Activated CD4-positive, alpha-beta T cell treated with anti-CD3 and anti-CD28 coated beads, Interleukin-2, amount 50 U/mL, for 48 hours (primary cell): ENCODE measurements around the gene CSMD2.
"Not testable (repeated sequence)": the region's sequence is repeated elsewhere in the genome, so short reads cannot be mapped to it uniquely, and the experiment has no call there.

Experiments
- DNase-seq, 2 experiments: peaks; one replicate each; pipeline ENCODE4 v3.0.0-alpha.2; 2020

The CSMD2 gene

DNA sequence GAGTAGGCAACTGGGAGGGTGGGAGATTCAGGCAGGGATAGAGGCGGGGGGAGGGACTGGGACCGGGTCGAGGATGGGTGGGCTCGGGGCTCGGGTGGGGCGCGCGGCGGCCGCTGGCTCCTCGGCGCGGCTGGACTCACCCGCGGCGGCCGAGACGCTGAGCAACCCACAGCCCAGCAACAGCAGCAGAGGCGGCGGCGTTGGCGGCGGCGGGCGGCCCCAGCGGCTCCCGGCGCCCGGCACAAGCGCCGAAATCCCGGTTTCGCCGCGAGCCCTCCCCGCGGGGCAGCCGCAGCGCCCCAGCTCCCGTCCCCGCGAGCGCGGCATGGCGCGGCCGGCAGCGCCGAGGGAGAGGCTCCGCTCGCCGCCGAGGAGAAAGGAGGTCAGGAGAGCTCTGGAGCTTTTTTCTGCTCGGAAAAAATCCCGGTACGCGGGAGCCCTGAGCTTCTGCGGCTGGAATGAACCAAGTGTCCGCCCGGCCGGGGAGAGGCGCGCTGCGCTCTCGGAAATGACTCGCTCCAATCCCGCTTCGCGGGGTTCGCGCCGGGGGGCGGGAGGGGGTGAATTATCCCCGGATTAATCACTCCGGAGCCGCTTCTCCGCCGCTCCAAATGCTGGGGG, at the start of gene CSMD2:
CSMD2 (minus strand) TSS at position 460 of the 621 bp plus-strand sequence; CDS start at position 327, 133 bp downstream.
- DNase-seq, result no peak

DNA sequence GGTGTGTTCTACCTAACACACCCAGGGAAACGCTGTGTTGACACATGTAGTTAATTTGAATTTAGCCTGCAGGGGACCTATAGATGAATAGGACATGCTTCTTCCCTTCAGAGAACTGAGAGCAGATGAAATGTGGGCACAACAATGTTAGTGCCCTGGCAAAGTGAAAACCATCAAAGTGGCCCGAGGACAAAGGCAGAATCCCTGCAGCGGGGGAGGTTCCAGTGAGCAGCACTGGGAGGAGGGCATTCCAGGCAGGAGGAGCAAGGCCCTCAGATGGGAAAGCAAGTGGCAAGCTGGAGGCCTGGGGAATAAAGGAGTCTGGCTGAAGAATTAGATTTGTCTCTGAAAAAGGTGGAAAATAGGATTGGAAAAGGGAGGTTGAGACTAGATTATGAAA, 48.9 kb upstream of the CSMD2 start:
- DNase-seq, result no peak

DNA sequence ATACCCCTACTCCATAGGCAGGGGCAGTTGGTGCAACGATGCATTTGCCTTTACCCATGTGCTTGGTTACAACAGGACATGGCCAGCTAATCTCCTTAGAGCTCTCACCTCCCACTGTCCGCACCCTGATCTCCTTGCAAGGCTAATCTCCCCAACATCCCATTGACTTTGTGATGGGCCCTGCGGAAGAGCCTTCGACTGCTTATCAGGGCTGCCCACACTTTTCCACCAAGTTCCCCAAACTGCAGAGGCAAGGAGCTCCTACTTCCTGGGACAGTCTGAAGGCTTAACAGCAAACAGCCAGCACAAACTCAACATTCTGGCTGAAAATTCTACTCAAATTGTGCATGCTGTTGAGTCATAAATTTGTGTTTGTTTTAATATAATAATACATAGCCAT, 47.6 kb upstream of the CSMD2 start:
- DNase-seq, result no peak

DNA sequence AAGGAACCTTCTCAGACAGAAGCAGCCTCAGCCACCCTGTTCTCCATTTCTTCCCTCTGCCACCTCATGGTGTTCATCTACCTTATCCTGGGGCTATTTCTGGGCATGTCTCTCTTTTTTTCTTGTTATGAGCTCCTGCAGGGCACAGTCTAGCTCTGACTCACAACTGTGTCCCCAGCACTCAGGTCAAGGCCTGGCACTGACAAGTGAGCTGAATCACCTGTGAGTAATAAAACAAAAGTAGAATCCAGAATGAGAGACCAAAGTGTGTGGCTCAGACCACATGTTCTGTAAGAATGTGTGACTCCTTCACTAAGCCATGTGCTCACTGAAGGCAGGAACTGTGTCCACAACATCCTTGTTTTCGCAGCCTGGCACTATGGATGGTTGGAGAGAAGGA, 34.9 kb upstream of the CSMD2 start:
- DNase-seq, result no peak

DNA sequence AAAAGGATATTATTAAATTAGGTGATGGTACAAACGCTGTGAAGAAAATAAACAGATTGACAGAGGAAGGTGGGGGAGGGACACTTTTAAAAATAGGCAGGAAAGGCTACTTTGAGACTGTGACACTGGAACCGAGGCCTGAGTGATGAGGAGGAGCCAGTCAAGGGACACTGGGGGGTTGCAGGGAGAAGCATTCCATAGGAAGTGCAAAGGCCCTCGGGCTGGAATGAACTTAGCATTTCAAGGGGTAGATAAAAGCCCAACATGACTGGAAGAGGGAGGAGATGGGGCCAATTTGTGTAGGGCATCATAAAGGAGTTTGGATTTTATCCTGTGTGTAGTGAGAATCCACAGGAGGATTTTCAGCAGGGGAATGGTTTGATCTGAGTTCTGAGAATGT, 27.6 kb upstream of the CSMD2 start:
- DNase-seq, result no peak

DNA sequence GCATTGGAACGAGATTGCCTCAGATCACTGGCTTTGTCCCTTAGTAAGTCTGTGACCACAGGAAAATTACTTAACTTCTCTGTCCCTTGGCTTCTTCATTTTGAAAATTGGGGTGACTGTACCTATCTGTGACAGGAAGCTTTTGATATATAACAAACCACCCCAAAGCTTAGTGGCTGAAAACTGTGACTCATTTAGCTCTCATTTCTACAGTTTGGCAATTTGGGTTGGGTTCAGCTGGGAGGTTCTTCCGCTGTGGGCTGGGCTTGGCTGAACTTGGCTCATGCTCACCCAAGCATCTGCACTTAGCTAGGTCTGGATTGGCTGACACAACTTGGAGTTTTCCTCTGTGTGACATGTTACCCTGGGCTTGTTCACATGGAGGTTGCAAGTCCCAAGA, 25.7 kb upstream of the CSMD2 start:
- no peak for DNase-seq

DNA sequence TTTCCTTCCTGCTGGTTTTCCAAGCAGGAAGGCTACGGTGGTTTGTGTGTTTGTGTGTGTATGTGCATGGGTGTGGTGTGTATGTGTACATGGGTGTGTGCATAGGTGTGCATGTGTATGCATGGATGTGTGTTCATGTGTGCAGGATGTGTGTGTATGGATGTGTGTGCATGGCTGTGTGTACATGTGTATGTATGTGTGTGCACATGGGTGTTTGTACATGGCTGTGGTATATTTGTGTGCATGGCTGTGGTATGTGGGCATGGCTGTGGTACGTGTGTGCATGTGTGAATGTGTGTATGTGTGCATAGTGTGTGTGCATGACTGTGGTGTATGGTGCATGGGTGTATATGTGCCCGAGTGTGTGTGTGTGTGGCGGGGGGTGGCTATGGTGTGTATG, 24.0 kb upstream of the CSMD2 start:
- DNase-seq, result no peak

DNA sequence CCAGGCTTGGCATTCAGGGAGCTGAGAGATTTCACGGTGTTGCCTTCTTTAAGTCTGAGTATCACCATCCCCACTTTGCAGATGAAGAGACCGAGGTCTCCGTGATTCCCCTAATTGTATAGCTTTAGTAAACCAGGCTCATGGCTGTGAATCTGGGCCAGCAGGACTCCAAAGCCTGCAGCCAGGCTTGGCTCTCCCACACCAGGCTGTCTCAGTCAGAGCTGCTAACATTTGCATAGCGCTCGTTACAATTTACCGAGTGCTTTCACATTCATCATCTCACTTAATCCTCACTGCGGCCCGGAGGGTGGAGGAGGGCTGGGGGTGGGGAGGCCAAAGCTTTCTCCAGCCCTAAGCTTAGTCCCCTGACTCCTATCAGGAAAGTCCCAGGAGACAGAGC, 23.4 kb upstream of the CSMD2 start:
- DNase-seq, result no peak

DNA sequence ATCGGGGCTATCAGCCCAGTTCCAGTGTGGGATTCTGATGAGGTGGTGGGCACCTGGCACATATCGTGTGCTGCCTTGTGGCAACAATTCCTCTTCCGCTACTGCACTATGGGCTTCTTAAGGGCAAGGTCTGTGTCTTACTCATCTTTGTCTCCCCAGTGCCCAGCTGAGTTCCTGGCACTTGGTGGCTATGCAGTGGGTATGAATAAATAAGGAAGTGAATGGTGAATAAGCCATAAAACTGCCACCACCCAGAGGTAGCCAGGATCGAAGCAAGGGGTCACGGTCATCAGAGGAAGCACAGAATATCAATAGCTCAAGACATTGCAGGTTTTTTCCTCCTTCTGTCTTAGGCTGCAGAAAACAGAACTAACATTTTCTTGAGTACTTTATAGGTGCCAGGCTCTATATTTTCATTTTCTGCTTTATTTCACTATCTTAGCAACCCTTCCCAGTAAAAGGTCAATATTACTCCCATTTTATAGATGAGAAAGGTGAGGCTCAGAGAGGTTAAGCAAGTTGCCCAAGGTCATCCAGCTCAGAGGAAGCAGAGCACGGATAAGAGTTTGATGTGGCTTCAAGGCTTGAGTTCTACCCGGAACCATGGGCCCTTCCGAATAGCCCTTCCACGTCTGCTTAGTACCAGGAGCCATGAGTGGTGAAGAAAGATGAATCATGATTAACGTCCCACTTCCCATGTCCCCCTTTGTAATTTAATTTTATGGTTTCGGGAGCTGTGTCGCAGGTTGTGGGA, 21.9 kb upstream of the CSMD2 start:
- DNase-seq, result no peak

DNA sequence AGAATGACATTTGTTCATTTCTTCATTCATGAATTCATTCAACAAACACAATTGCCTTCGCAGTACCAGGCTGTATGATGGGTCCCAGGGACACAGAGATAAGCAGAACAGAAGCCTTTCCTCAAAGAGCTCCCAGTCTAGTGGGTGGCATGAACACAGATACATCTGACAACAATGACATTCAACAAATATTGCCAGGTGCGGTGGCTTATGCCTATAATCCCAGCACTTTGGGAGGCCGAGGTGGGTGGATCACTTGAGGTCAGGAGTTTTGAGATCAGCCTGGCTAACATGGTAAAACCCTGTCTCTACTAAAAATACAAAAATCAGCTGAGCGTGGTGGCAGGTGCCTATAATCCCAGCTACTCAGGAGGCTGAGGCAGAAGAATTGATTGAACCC, 18.4 kb upstream of the CSMD2 start:
- not testable (repeated sequence) for DNase-seq

DNA sequence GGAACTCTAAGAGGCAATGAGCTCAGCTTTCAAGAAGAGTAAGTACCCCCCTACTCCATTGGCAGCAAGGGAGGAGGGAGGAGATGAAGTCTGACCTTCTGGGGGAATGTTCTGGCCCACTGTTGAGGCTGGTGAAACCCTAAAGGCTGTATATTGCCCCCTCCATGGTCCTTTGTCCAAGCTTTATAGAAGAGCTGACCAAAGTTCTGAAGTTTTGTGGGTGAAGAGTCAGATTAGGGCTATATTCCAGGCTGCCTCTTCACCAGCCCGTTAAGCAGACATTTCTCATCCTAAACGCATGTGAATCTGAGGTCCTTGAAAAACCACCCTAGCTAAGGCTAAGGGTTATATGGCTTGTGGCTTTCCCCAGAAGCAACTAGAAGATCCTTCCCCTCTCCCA, 13.0 kb upstream of the CSMD2 start:
- DNase-seq, result no peak

DNA sequence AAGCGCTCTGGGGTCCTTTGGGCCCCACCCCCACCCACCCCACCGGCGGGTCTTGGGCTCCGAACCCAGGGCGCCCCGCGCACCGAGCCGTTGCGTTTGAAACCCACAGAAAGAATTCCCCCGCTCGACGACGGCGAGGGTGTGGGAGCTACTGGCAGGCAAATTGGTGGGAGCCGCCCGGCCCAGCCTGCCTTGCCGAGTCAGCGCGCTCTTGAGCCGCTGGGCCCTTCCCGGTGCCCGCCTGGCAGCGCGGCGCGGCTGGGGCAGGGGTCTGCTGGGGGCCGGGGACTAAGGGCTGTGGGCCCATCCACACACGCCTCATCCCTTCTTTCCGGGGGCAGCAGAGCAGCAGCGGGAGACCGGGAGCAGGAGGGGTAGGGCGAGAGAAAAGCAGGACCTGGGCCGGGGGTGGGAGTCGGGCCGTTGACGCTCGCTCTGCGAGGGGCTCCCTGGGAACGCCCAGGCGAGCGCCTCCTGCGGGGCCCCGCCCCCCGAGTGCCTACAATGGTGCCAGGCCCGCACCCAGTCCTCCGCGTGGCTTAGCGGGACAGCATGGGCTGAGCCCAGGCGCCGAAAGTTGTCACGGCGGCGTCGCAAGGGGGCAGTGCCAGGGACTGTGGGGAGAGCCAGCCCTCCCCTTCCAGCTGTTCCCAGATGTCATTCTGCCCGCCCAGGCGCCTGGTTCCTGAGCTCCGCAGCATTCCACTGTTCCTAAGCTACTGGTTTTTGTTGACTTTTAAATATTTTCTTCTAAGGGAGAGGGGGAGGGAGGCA, 12.0 kb upstream of the CSMD2 start, which contains the start of gene C1orf94:
C1orf94 (plus strand) TSS at position 78 of the 774 bp plus-strand sequence. CDS start 883 bp downstream, outside the sequence.
- DNase-seq, result no peak

DNA sequence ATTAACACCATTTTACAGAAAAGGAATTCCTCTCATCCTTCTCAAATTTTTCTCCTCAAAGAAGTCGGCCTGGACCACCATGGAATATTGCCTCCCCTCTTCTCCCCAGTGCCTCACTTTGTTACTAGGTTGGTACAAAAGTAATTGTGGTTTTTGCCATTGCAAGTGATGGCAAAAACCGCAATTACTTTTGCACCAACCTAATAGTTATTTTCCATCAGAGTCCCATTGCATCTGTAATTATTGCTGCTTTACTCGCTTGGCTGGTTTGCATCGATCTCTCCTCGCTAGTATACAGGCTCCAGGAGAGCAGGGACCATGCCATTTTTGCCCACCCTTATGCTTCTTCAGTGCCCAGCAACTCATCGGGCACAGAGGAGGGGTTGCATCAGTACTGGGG, 10.7 kb upstream of the CSMD2 start:
- no peak for DNase-seq

DNA sequence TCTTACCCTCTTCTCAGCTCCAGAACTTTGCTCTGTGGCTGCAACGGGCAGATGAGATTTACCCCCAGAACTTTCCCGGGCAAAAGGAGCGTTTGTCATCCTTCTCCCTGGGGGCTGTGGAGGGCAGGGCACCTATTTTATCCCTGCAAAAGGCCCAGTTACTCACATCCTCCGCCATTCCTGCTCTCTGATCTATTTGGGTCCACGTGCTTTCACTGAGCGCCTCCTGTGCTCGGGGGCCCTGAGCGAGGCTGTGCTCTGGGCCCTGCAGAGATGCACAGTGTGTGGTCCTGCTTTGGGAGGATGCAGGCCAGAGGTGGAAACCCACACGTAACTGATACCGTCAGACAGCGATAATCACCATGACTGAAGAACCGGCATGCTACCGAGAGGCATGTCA, 2.4 kb upstream of the CSMD2 start:
- no peak for DNase-seq

DNA sequence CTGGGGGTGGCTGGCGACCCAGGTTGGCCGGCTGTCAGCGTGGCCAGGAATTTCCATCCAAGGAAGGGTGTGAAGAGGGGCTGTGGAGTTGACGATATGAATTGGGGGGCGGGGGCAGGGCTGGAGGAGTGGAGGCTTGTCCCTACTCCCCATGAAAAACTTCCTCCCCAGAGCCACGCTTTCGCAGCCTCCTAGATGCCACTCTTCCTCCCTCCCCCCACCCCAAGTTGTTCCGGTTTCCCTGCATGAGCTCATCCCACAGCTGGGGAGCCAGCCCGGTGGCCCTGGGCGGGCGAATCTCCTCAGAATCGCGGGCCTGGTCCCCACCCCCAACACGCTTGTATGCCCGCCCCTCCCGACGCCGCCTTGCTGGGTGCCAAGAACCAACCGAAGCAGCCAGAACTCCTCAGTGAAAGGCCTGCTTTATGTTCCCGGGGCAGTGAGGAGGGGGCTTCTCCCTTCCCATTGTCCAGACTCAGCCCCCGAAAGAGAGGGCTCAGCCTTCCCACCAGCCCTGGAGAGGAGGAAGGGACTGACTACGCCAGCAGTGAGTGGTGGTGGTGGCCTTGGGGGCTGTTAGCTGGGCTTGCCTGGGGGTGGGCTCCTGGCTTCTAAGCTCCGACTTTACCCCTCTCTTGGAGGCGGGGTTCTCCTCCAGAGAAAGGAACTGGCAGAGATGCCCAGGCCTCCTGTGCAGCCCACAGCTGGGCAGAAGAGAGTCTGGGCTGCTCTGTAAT, 1.8 kb upstream of the CSMD2 start:
- no peak for DNase-seq

DNA sequence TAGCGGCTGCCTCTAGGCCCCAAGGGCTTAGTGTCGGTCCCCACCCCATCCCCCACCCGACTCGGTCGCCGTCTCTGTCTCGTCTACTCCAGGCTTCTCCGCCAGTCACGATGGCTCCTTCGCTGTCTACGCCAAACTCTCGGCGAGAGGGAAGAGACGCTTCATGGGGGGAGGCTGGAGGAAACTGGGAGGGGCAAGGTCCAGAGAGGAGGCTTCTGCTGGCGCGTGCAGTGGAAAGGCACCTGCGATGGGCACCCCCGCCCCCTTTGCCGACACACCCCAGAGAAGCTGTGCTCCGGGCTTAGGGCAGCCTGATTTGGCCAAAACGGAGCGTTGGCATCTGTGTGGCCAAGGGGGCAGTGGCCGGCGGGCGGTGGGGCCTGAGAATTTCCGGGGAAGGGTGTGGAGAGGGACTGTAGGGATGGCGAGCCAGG, 1.2 kb upstream of the CSMD2 start:
- DNase-seq, result no peak

DNA sequence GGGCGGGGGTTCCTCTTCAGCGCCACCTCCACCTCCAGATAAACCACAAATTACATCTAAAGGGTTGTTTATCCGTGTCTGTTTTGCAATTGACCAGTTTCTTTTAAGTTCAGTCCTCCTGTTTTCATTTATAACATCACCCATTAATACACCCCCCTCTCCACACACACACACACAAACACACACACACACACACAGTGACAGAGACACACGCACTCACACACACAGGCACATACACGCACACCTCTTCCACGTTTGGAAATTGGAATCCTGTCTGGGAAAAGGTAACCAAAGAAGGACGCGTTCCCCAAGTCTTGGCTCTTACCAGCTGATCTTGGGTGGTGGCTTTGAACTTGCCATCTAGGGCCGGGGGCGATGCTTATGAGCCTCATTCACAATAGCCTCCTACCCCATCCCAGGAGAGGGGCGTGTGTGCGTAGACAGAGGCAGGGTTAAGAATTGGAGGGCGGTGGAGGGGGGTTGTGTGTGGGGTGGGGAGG, 442 bp upstream of the CSMD2 start:
- DNase-seq, result no peak

DNA sequence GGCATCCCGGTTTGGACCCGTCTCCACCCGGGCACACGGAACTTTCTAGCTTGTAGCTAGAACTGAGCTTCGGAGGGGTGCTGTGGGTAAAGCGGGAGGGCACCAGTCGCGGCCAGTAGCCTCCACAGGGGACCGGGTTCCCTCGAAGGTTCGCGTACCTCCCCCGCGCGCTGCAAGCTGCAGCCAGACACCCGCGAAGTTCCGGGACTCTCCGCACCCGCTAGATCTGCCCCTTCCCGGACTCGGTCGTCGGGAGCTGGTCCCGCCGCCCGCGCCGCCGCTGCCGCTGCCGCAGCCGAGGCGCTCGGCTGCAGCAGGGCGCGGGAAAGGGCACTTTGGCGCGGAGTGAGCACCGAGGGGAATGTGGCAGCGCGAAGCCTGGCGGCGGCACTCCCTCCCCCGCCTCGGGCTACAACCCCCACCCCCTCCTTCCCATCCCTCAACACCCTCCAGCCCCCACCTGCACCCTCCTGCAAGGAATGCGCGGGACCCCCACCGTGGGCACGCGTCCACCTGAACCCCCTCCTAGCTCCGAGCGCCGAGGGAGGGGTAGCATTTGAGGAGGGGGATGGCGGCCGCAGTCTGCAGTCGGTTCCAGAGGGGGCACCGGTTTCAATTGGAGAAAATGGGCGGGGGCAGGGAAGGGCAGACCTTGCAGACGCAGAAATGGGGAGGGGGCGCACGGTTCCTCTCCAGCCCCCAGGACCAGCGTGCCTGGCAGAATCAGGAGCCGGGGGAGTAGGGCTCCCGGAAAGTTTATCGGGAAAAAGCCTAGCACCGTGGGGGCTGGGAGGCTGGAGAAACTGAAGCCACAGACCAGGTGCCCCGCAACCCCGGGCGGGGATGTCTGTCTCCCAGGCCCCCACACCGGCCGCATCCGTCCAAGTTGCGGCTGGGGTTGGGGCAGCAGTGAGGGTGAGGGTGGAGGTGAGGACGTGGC, 968 bp downstream of the CSMD2 start:
- DNase-seq, result no peak

DNA sequence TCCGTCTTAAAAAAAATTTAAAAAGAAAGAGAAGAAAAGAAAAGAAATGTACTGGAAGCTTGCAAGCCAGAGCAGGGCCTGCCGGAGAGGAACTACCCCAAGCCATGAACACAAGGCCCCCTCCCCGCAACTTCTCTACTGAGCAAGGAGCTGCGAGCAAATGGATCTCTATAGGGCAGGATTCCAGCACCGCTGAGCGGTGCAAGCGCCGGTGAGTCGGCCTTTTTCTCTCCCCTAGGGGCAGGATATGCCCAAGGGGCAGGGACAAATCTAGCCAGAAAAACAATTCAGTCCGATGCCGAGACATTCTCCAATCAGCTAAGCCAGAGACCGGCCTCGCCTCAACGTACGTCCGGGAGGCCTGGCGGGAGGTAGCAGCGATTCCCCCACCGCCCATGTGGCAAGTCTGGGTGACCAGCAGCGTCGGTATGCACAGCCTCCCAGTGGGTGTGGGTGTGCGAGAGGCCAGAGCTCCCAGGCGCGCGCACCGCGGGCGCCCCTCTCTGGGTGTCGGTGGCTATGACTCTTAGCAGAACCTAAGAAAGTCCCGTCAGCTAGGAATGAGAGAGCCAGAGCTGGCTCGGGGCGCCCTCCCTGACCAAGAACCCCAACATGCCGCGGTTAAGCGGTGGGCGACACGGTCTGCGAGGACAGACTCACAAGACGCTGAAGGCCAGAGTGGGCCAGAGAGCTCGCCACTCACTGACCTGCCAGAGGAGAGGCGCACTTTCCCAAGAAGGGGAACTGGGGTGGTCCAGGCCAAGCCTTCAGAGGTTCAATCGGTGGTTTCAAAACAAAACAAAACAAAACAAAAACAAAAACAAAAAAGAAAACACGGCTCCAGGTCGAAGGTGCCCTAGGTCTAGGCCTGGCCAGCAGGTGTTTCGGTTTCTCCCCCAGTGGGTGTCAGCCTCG, 1.9 kb downstream of the CSMD2 start:
- peak; percentile 28 to 35 for DNase-seq

DNA sequence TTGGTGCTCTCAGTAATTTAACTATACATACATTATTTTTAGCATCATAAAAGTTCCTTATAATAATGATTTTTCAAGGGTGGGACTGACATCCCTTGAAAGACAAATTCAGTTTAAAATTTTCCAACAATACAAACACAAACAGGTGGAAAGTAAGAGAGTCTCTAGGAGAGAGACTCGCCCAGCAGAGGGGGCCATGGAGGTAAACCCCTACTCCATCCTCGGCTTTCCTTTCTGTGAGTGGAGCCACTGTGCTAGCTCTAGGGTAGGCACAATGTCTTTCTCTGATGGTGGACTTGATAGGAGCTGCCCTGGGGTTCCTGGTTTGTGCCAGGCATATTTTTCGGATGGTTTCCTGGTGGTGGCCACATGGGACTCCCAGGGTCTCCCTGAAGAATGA, 8.3 kb downstream of the CSMD2 start:
- DNase-seq, result no peak

DNA sequence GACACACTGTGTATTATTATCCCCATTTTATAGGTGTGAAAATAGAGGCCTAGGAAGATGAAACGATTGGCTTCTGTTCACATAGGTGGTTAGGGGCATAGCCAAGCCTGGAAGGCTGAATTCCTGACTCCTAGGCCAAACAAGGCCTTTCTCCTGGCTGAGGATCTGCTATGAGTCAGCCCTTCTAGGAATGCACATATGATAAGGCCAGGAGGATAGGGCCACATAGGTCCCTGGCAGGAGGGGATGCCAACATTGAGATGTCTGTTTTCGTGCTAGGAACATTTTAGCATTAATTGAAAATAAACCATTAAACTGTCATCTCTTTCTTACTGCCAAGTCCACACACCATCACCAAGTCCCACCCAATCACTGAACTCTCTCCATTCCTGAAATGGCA, 9.2 kb downstream of the CSMD2 start:
- no peak for DNase-seq
